HG02840 (cell line): Measurements from ENCODE around the gene GALNT15.

ENCODE experiments used
- ATAC-seq: cut with Tn5 transposase; IDR thresholded peaks from one replicate; pipeline ENCODE4 v1.9.1; 2021; ENCODE audit warnings: mild to moderate bottlenecking, moderate library complexity, moderate number of reproducible peaks; ENCODE audit not compliant: unreplicated experiment, low FRiP score

Gene GALNT15

DNA sequence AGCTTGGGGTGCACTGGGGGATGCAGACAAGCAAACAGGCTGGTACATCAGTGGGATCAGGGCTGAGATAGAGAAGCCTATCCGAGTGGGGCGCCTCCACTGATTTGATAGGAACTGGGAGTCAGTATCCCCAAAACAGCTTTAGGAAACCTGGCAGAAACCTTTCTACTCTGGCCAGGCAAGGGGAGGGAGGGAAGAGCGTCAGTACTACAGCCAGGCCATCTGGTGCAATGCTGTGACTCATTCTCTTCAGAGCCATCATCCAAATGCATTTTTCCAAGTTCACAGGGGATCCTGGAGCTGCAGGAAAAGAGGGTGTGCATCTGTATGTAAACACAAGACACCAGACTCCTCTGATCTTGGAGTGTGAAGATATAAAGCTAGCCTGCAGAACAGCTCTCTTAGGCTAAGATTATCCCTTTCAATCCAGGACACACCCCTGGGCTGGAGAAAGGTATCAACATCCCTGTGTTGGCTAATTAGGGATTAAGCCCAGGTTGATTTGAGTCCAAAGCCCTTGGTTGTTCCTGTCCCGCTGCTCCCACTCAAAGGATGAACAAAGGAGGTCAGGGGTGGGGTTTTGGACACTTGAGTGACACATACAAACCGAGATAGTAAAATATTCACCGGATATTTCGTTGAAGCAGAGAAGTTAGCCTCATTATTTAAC is 9.3 kb downstream of the GALNT15 start:
- no peak for ATAC-seq

DNA sequence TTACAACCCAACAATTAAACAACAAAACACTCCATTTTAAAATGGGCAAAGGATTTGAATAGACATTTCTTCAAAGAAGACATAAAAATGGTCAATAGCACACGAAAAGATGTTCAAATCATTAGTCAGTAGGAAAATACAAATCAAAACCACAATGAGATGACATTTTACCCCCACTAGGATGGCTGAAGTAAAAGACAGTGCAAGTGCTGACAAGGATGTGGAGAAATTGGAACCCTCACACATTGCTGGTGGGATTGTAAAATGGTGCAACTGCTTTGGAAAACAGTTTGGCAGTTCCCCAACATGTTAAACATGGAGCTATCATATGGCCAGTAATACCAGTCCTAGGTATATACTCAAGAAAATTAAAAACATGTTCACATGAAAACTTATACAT is 11.6 kb downstream of the GALNT15 start:
- no peak for ATAC-seq

DNA sequence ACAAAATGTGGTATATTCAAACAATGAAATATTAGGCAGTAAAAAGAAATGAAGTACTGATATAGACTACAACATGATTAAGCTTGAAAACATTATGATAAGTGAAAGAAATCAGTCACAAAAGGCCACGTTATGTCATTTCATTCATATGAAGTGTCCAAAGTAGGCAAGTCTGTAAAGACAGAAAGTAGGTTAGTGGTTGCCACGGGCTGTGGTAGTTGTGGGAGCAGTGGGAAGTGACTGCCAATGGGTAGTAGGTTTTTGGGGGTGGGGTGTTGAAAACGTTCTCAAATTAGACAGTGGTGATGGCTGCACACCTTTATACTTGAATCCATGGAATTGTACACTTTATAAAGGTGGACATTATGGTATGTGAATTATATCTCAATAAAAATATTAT is 12.1 kb downstream of the GALNT15 start:
- ATAC-seq, result no peak

DNA sequence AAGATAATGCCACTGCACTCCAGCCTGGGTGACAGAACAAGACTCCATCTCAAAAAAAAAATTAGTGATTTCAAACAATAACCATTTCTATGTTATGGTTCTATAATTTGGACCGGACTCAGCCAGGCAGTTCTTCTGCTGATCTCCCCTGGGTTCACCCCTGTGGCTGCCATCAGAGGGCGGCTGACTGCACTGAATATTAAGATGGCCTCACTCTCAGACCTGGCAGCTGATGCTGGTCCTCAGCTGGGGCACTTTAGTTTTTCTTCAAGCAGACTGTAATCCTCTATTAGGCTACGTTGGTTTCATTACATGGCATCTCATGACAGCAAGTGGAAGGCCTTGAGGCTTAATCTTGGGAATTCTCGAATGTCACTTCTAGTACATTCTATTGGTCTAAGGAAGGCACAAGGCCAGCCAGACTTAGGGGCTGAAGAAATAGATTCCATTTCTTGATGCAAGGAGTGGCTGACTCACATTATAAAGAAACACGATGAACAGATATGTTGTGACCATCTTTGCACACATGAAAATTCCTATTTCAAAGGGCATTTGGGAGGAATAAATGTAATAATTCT is 12.8 kb downstream of the GALNT15 start:
- no peak for ATAC-seq

DNA sequence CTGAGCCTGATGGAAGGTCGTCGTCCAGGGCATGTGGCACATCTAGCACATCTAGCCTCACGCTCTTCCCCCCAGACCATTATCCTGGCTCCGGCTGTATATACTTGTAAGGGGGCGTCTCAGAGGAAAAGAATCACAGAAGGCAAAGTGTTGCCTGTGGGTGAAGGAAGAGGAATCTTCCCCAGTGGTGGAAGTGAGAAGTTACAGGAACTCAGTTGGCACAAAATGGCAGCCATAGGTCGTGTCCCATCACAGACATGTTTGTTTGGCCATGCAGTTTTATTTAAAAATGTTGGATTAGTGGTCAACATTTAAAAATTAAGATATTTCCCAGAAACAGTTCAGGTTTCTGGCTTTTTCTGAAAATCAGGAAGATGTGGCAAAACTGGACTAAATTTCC is 13.6 kb downstream of the GALNT15 start:
- no peak for ATAC-seq

DNA sequence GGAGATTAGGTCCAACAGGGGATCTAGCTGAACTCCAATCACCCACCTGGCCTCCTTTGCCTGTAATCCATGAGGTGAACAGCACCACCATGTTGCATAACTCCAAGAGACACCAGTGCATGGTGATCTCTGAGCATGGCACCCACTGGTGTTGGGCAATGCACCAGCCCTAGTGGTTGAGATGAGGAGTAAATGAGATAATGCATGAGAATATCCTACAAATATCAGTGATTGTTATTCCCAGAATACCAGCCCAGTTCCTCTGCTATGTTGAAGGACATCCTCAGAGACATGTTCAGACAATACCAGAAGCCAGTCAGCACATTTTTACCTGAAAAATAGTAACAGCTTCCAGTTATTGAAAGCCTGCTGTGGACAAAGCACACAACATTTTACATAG is 14.7 kb downstream of the GALNT15 start:
- no peak for ATAC-seq

DNA sequence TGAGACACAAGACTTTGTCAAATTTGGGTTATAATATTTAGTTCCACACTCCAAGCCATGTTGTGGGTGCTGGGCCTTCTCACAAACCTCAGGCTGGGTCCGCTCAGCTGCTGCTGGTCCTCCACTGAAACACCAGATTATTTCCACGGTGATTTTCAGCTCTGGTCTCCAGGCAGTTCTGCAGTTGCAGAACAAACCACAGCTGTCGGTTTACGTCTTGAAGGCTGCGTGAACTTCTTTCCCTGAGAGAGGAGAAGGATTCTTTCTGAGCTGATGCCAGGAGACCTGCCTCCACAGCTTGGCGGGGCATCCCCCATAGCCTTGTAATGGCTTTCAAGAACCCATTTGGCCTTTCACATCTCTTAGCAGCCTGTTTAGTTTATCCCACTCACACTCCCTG is 16.2 kb downstream of the GALNT15 start:
- ATAC-seq, result no peak

DNA sequence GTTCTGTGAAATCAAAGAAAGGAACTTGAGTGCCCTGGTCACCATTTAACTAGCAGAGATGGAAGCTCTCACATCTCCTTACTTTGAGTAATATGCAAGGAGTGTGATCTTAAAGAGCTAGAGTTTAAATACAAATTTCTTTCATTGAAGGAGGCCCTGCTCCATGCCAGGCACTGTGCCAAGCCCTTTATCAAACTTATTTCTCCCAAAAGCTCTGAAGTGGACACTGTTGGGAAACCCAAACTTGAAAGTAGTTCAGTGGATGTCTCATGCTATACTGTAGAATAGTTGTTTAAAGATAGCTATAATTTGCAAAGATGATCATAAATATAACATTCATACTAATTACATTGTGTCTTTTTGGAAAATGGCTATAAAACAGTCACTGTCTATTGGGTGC is 17.1 kb downstream of the GALNT15 start:
- ATAC-seq, result no peak

DNA sequence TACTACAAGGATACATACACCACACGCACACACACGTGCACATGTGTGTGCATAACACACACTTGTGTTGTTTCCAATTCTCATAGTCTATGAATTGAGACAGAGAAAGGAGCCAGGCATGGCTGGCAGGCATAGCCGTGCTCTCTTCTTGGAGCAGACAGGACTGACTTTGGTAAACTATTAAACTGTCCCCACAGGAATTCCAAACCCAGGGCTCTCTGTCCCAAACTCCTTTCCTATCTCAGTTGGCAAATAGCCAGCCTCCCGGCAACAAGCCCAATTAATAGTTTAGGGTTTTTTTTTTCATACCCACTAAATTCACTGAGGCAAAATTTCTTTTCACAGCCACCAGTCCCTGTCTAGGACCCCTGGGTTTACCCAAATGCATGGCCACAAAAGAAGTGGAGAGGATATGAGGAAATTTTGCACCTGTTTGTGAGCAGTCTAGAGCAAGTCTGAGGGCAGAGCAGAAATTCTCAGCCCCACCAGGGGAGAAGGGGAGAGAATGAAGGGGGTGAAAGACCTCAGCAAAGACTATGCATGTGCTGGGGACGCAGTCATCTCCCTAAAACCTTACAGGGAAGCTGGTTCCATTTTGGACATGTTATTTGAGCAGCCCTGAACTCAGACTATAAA is 17.8 kb downstream of the GALNT15 start:
- ATAC-seq, result no peak

DNA sequence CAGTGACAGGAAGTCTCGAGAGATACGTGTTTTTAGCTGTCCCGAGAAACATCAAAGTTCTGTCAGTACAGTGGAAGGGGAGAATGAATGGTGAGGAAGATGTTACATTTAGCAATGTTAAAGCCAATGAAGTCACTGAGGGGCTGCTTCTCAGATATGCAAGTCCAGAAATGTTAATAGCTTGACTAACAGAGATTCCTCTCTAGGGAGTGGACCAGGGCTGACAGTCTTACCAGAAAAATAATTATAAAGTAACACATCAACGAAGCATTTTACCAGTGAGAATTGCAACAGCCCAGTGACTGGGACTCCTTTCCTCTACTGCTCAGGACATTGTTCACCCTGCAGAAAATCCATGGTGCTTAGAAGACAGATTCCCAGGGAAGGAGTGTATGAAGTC is 23.9 kb downstream of the GALNT15 start:
- no peak for ATAC-seq

DNA sequence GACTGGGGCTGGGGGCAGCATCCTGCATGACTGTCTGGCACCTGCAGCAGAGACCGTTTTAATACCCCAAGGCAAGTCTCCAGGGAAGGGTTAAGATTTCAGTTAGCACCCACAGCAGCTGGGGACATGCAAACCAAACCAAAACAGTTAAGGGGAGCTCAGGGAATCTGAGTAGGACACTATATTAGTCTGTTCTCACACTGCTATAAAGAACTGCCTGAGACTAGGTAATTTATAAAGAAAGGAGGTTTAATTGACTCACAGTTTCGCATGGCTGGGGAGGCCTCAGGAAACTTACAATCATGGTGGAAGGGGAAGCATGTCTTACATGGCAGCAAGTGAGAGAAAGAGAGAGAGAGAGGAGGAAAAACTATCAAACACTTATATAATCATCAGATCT is 25.3 kb downstream of the GALNT15 start:
- no peak for ATAC-seq

DNA sequence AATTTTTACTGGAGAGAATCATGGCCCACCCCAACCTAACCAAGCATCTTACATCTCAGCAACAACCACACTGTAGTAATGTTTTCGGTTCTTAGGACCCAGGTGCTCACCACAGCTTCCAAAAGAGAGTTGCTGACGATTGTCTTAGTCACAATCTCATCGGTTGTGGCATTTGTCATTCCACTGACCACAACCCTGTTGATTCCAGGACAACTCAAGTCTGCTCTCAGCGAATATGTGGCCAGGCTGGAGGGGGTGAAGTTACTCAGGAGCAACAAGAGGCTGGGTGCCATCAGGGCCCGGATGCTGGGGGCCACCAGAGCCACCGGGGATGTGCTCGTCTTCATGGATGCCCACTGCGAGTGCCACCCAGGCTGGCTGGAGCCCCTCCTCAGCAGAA is 25.9 kb downstream of the GALNT15 start:
- ATAC-seq, result no peak

DNA sequence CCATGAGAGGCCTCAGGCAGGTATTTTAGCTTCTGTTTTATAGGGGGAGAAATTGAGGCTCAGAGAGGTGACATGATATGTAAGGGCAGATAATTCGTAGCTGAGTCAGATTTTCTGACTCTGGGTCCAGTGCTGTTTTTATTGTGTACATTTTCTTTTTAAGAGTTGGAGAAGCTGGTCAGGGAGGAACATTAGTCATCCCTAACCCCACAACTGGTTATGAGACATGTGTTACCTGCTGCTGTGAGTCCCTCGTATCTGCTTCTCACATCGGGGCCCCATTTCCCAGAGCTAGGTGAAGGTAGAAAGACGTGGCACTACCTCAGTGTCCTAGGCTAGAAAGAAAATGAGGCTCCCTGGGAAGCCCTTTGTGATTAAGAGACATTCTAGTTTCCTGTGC is 28.6 kb downstream of the GALNT15 start:
- no peak for ATAC-seq

DNA sequence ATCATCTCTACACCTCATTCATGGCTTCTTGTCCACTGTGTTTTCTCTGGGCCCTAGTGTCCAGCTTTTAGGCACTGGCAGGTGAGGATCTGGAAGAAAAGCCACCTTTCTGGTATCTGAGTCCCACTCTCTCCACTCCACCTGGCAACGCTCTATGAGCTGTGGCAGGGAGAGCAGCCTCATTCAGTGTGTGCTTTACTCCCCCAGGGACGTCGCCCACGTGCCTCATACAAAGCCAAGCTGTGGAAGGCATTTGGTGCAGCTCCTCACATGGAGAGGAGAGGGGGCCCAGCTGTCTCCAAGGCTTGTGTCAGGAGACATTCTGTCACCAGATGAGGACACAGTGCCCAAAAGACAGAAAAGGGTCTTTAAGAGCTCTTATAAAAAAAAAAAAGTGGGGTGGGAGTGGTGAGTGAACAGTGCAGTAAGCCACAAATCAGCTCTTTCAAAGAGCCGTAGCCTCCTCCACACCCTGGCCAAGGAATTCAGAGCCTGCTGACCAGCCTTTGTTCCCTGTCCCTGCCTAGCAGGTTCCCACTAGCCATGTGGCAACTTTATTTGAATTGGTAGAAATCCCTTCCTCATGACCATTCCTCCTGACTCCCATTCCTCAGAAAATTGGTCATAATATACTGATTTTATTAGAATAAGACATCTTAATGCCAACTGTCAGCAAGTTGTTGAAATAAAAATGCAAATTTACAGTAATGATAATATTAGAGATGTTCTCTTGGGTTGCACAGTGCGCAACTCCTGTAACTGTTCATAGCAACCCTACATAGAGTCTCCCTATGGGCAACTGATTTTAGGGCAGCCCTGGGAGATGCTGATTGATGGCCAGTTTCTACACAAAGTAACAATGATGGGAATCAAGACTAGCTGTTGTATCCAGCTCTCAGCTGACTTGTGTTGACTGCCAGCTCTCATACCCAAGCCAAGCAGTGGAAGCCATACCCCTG is 29.5 kb downstream of the GALNT15 start:
- no peak for ATAC-seq

DNA sequence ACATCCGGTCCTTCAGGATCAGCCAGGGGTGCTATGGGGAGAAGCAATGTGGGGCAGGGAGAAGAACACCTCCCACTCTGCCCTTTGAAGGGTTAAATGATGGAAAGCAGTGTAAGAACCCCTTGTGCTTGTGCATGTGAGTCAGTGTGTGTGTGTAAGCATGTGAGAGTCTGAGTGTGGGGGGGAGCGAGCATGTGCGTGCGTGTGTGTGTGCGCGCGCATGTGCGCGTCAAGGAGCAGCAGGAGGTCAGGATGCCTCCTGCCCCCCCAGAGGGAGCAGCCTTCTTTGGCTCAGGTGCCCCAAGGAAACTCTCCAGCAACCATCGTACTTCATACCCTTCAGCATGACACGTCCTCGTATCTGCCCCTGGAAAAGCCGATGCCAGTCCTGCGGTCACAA is 30.3 kb downstream of the GALNT15 start:
- no peak for ATAC-seq

DNA sequence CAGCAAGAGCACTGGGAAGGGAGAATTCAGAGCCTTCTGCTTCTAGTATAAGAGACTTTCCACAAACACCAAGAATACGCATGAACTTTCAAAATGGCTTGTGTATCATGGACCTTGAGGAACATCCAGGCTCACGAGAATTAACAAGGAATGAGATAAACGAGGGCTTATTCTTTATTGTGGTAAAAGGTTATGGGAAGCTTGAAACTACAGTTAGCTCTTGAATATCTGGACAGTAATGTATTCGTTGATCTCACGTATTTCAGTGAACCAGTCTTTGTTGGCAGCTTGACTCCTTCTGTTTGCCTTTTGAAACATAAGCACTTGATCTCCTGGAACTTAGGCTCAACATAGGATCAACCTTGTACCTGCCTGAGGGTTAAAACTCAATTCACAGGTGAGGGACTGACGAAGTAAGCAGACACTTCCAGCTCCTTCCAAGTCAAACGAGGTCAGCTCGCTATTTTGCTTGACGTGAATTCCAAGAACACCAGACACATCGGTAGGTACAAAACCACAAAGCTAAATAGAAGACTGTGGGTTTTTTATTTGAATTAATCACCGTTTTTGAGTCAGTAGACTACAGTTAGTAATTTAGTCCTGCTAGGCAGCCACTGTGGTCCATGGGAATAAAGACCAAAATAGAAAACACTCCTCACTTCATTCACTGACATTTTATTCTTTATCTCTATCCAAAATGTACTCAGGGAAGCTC is 30.8 kb downstream of the GALNT15 start:
- no peak for ATAC-seq

DNA sequence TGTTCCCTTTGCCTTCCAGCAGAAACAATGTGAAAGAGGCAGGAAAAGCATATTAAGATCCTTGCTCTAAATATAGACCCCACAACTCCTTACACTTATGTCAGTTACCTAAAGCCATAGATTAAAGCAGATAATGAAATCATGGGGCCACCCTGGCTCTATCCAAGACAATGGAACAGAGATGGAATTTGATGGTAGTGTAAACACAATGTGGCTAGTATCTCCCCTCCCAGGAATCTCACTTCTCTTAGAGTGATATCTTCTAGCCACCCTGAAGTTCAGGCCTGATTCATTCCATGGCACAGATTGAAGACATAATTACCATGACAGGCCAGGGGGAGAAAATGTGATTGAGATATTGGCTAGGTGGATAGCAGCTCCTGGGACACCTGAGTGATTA is 32.6 kb downstream of the GALNT15 start:
- ATAC-seq, result no peak

DNA sequence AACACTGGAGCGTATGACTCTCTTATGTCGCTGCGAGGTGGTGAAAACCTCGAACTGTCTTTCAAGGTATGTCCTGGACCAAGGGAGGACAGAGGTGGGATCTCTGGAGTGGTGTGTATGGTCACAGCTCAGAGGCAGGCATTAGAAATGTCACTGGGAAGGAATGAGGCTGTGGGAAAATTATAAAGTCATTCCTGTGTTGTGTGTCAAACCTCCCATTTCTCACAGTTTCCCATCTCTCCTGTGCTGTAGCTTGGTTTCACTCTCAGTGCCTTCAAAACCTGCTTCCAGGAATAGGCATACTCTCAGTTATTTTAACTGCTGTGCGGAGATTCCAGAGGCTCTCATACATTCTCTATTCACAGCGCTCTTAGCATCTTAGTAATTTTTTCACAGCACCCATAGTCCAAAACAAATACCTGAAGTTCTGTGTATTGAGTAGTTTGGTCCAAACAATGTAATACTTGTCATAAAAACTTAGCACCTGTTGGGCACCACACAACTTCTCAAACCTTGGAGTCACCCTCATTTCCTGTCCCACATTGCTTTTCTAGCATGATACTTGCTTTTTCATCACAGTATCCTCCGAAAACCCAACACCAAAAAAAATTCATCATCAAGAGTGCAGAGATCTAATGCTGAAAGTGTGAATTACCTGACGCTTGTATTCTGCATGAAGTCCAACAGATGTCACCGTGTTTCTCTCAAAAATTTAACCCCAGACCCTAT is 36.9 kb downstream of the GALNT15 start:
- ATAC-seq, result no peak

DNA sequence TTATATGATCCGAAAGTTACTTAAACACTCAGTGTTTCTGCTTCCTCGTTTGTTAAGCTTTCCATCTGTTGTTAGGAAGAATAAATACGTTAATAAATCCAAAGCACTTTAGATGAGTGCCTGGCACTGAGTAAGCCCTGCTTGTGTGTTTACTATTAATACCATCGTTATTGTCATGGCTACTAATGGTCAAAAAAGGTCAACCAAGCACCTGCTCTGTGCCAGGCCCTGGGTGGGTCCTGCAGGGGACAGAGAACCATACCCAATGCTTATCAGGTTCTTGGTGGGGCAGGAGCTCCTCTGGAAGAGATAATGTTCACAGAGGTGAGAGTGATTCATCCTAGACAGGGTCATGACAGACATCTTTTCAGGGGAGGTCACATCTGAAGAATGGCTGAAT is 39.9 kb downstream of the GALNT15 start:
- no peak for ATAC-seq
